HepG2 (cell line): Measurements from ENCODE around the gene SAMD14. TPM values are rescaled to one million over a fixed set of nuclear protein-coding genes. Genes with fewer than 3 reads are reported as not detected.
A peak's percentile ranks its signal among the peaks of the same experiment; 100 is the strongest.

Experiments
- ATAC-seq: fragments of 200-7000 bp; cut with Tn5 transposase; 3 replicates; pipeline ENCODE4 v1.9.1; 2020; ENCODE audit warnings: mild to moderate bottlenecking, moderate library complexity
- BruUV-seq: library from RNA; stranded (reverse); fragments of 400-500 nt; replicated peaks from 2 replicates; lab custom pipeline; 2021; lab: Mats Ljungman, UMichigan
- CTCF ChIA-PET: fragments of 300-600 bp; formaldehyde crosslinking; extraction: SDS; loops from one replicate; lab custom pipeline; 2021; ENCODE audit warnings: low total read pairs, inconsistent platforms, low intra/inter-chr PET ratio; lab: Yijun Ruan, JAX
- POLR2A ChIA-PET: fragments of 350-600 bp; sonication (Branson Sonifier 250); formaldehyde crosslinking; loops from one replicate; lab custom pipeline; 2020; ENCODE audit warnings: antibody characterized with exemption, inconsistent platforms; lab: Yijun Ruan, JAX
- DNase-seq: peaks from one replicate; pipeline ENCODE4 v3.0.0-alpha.2; 2015; ENCODE audit warnings: low spot score
- FAIRE-seq: peaks from 3 replicates; lab custom pipeline; 2011; peaks lifted over from hg19 to GRCh38; lab: Jason Lieb, UNC
- H2AFZ ChIP-seq: one replicate; pipeline ENCODE4 v1.6.1; 2011; ENCODE audit warnings: low read length, inconsistent platforms
- H3K27ac ChIP-seq: fragments of 300-600 bp; 3 replicates; pipeline ENCODE4 v1.8.0; 2011; ENCODE audit warnings: mixed run types, mild to moderate bottlenecking, mixed read lengths, low read length, inconsistent platforms; ENCODE audit not compliant: insufficient read depth; ENCODE audit errors: extremely low read length
- H3K27me3 ChIP-seq, 2 experiments: fragments of 200-600 bp in 1 of 2; 2 replicates in 1 of 2; 3 replicates in 1 of 2; pipeline versions ENCODE4 v1.6.0 to v1.8.0; 2011; ENCODE audit warnings: low read length in 2 of 2, mild to moderate bottlenecking in 2 of 2, moderate library complexity in 2 of 2, inconsistent platforms in 1 of 2; ENCODE audit not compliant: insufficient read depth in 2 of 2, control insufficient read depth in 1 of 2
- H3K36me3 ChIP-seq, 2 experiments: fragments of 200-600 bp in 1 of 2; replicated peaks in 1 of 2; 2 replicates in 1 of 2; 3 replicates in 1 of 2; pipeline versions ENCODE4 v1.5.1 to v1.8.0; 2011; ENCODE audit warnings: low read length in 2 of 2, inconsistent platforms in 1 of 2; ENCODE audit not compliant: insufficient read depth in 2 of 2, control insufficient read depth in 1 of 2
- H3K4me1 ChIP-seq: 2 replicates; pipeline ENCODE4 v1.5.1; 2012; ENCODE audit warnings: low read length, inconsistent platforms; ENCODE audit not compliant: insufficient read depth
- H3K4me2 ChIP-seq: 2 replicates; pipeline ENCODE4 v1.6.0; 2011; ENCODE audit warnings: low read depth, low read length, inconsistent platforms
- H3K4me3 ChIP-seq, 3 experiments: fragments of 200-600 bp in 1 of 3; sonication (generic), shearing (Covaris generic) in 1 of 3; replicated peaks in 1 of 3; 2 replicates each; pipeline ENCODE4 v1.5.1; 2011 to 2016; ENCODE audit warnings: low read length in 3 of 3, inconsistent platforms in 2 of 3, low read depth in 2 of 3, mild to moderate bottlenecking in 2 of 3, control low read depth in 1 of 3, mixed read lengths in 1 of 3; ENCODE audit not compliant: insufficient read depth in 1 of 3
- H3K79me2 ChIP-seq: one replicate; pipeline ENCODE4 v1.6.1; 2011; ENCODE audit warnings: low read length, inconsistent platforms; ENCODE audit not compliant: insufficient read depth
- H3K9ac ChIP-seq: 2 replicates; pipeline ENCODE4 v1.6.0; 2011; ENCODE audit warnings: mild to moderate bottlenecking, low read depth, low read length, inconsistent platforms; ENCODE audit not compliant: insufficient read depth
- H3K9me3 ChIP-seq: 2 replicates; pipeline ENCODE4 v1.5.1; 2012; ENCODE audit warnings: mild to moderate bottlenecking, low read length
- H4K20me1 ChIP-seq: 2 replicates; pipeline ENCODE4 v1.6.0; 2011; ENCODE audit warnings: inconsistent platforms, mild to moderate bottlenecking, low read length, moderate library complexity; ENCODE audit not compliant: insufficient read depth
- EZH2 ChIP-seq: conservative IDR thresholded peaks from 2 replicates; pipeline ENCODE4 v1.6.1; 2012; ENCODE audit warnings: mild to moderate bottlenecking, low read depth, low read length, moderate library complexity
- GABPB1 ChIP-seq: IDR thresholded peaks from 2 replicates; pipeline ENCODE4 v1.6.1; 2016; ENCODE audit warnings: mild to moderate bottlenecking, missing genetic modification reagents, moderate library complexity, missing compliant biosample characterization
- TAF1 ChIP-seq: sonication (generic); formaldehyde crosslinking; IDR thresholded peaks from 2 replicates; pipeline ENCODE4 v1.4.0; 2020; ENCODE audit warnings: missing genetic modification reagents
- TRIM24 ChIP-seq: sonication (generic); formaldehyde crosslinking; IDR thresholded peaks from 2 replicates; pipeline ENCODE4 v1.8.0; 2022; ENCODE audit warnings: mild to moderate bottlenecking, missing genetic modification reagents
- ZNF652 ChIP-seq: IDR thresholded peaks from 2 replicates; pipeline ENCODE4 v1.6.1; 2016; ENCODE audit warnings: low read depth, borderline replicate concordance
- WGBS: methylation state at CpG from one replicate; pipeline ENCODE4 v1.1.6; 2017; ENCODE audit warnings: low lambda C conversion rate; 5-methylcytosine and 5-hydroxymethylcytosine counted together
- in situ Hi-C: cut with HindIII; loops from 2 replicates; pipeline ENCODE4 v1.10.0; 2017; ENCODE audit warnings: low pct_unique_long_range_greater_than_20kb; ENCODE audit not compliant: extremely low pct_ligation_motif_present
- intact Hi-C: fragments of 100-400 bp; cut with micrococcal nuclease; formaldehyde crosslinking; loops from one replicate; pipeline ENCODE4 v1.10.0; 2022; ENCODE audit not compliant: unreplicated experiment
- polyA plus RNA-seq, 8 experiments: library from polyadenylated mRNA; depleted of rRNA in 3 of 8; stranded (reverse) in 7 of 8; unstranded in 1 of 8; fragments of >200 nt; fragmentation: Illumina TruSeq in 4 of 8; extraction: Trizol in 4 of 8; gene quantifications; 2 replicates each; pipeline versions ENCODE4 v1.2.1 to v1.2.3, GENCODE V29; 2011 to 2016; ENCODE audit warnings: low read depth in 4 of 8, missing spikeins in 1 of 8, mixed read lengths in 1 of 8; ENCODE audit not compliant: insufficient read depth in 1 of 8
- total RNA-seq, 5 experiments: library from RNA; depleted of rRNA; stranded (reverse); fragments of >200 nt; fragmentation: Illumina TruSeq; extraction: Trizol; gene quantifications; 2 replicates each; pipeline ENCODE4 v1.2.3, GENCODE V29; 2016; ENCODE audit warnings: low read depth in 1 of 5

SAMD14 gene
- total and polyA plus RNA-seq, 2 of the 13 experiments (the other 11 are each of a cell fraction or from before 2014, with no cell fraction given) = 0.07 to 0.22 TPM

- Histone ChIP-seq H3K9me3 (no peaks in the 10 kb centered on the region), H3K4me3 (peak overlapping the region in 2 of 3 experiments; percentile 54 to 76; a peak in 4 of 6 replicates), H3K36me3 (no peaks in the 10 kb centered on the region), H4K20me1 (no peaks in the 10 kb centered on the region), H2AFZ (no peak overlapping the region), H3K79me2 (no peaks in the 10 kb centered on the region), H3K4me2 (peak overlapping the region; percentile 48), H3K9ac (no peak overlapping the region), H3K4me1 (peaks cover 52% of the 10 kb centered on the region), H3K27ac (no peak overlapping the region), H3K27me3 (peaks cover 10 to 22% of the 10 kb centered on the region in 2 experiments)
- intact Hi-C loops = no loop called here
- FAIRE-seq = no peak
- CTCF ChIA-PET = no interaction called here
- no peak for DNase-seq
- ATAC-seq = no peak
- no TSS peak for BruUV-seq
- 12% methylated on average over 28 of the region's 31 CpGs for WGBS
- POLR2A ChIA-PET = no interaction called here
- TF ChIP-seq GABPB1 (CRISPR knock-in tag) (no peak), TAF1 (CRISPR knock-in tag) (peak; percentile 7; the same call in 1 of the 2 replicates)
- TF ChIP-seq, all 625 proteins: peak for 1
- in situ Hi-C loops = no loop called here
Observed at GRCh38 chr17:50129353-50129727, 620 bp downstream of the SAMD14 start.

GRCh38 chr17:50128441-50129352 lies 1.3 kb downstream of the SAMD14 start:
- ChIA-PET CTCF (no interaction called here), POLR2A (no interaction called here)
- Histone ChIP-seq H3K79me2 (no peaks in the 10 kb centered on the region), H3K4me2 (peak overlapping the region; percentile 50)
- intact Hi-C loops (no loop called here), in situ Hi-C loops (no loop called here)
- TF ChIP-seq EZH2 (peak; percentile 73; the same call in 1 of the 2 replicates), TRIM24 (CRISPR knock-in tag) (no peak), ZNF652 (CRISPR knock-in tag) (peak; percentile 49; the same call in 1 of the 2 replicates)
- TF ChIP-seq, all 625 proteins: peak for 2
- H3K4me3 ChIP-seq = peak overlapping the region in 2 of 3 experiments; percentile 5 to 27; a peak in 1 of 6 replicates
- no peaks in the 10 kb centered on the region for H3K9me3 ChIP-seq
- WGBS = 33% methylated on average over 32 of the region's 32 CpGs
- H3K27ac ChIP-seq = no peak overlapping the region
- DNase-seq (no peak), ATAC-seq (no peak), FAIRE-seq (no peak)
- H3K27me3 ChIP-seq = peaks cover 10 to 24% of the 10 kb centered on the region in 2 experiments
- no peaks in the 10 kb centered on the region for H4K20me1 ChIP-seq
- peaks cover 52% of the 10 kb centered on the region for H3K4me1 ChIP-seq
- H3K36me3 ChIP-seq = no peaks in the 10 kb centered on the region
- no TSS peak for BruUV-seq
- no peak overlapping the region for H2AFZ ChIP-seq
- no peak overlapping the region for H3K9ac ChIP-seq
